Left colon (tissue), 2 donors: ENCODE measurements around the gene C1QBP. TPM values are rescaled to one million over a fixed set of nuclear protein-coding genes. Genes with fewer than 3 reads are reported as not detected.

ENCODE experiments used
- ATAC-seq: fragments of 200-7000 bp; cut with Tn5 transposase; one replicate; pipeline ENCODE4 v1.9.1; 2020; ENCODE audit warnings: mild to moderate bottlenecking, moderate library complexity
- DNase-seq, 2 donors: peaks; one replicate each; pipeline ENCODE4 v3.0.0-alpha.2; 2020
- intact Hi-C, 2 donors: fragments of 100-400 bp; cut with DNase I in 1 of 2; cut with micrococcal nuclease in 1 of 2; formaldehyde crosslinking; loops; one replicate each; pipeline versions ENCODE4 v1.11.2 to v1.14.0; 2022; cut with DNase I, micrococcal nuclease
- long read RNA-seq: library from polyadenylated mRNA; unstranded; transcript quantifications from one replicate; pipeline ENCODE4 v2.0.0, GENCODE V29; 2021
- total RNA-seq, 2 donors: library from RNA; stranded (reverse); fragmentation: NEBNext Ultra II Directional; extraction: Animal tissue kit (Norgen Biotek cat#: 25700); gene quantifications; one replicate each; pipeline ENCODE4 v1.2.1, GENCODE V29; 2021
- donor health status: DM: no; HTN: no; CAD: no.
- donor health status: DM: yes; HTN: yes; CAD: no.

C1QBP gene
- 100 to 1,000 TPM in 1 of 2 donors, 10 to 100 TPM in 1; 98.9 to 134 TPM for total RNA-seq
- long read RNA-seq, transcript C1QBP-201 (6 exons, 1,169 nt) = major isoform, 296 of 311 reads
- long read RNA-seq, partial matches to known transcripts = 2 of 311 reads
- long read RNA-seq, other reads (novel, unspliced or antisense) = 13 of 311 reads

- DNase-seq = peak; percentile 84 to 95
- intact Hi-C loops = no loop called here
- ATAC-seq = peak; percentile 92
These were observed at the start of gene C1QBP for GRCh38 chr17:5438716-5439445. Gene C1QBP, minus strand, starts transcription at chr17:5439155. Its CDS starts 82 bp downstream, at chr17:5439073.

GRCh38 chr17:5488752-5489151 lies 49.8 kb upstream of the C1QBP start:
- DNase-seq (no peak), ATAC-seq (no peak)
- intact Hi-C loops = no loop called here

- intact Hi-C loops = no loop called here
These were observed 47.5 kb upstream of the C1QBP start, which contains the start of gene MIS12 for GRCh38 chr17:5486206-5487124. Gene MIS12, plus strand, starts transcription at chr17:5486566. Its CDS starts 2,297 bp downstream, at chr17:5488863.

DNA sequence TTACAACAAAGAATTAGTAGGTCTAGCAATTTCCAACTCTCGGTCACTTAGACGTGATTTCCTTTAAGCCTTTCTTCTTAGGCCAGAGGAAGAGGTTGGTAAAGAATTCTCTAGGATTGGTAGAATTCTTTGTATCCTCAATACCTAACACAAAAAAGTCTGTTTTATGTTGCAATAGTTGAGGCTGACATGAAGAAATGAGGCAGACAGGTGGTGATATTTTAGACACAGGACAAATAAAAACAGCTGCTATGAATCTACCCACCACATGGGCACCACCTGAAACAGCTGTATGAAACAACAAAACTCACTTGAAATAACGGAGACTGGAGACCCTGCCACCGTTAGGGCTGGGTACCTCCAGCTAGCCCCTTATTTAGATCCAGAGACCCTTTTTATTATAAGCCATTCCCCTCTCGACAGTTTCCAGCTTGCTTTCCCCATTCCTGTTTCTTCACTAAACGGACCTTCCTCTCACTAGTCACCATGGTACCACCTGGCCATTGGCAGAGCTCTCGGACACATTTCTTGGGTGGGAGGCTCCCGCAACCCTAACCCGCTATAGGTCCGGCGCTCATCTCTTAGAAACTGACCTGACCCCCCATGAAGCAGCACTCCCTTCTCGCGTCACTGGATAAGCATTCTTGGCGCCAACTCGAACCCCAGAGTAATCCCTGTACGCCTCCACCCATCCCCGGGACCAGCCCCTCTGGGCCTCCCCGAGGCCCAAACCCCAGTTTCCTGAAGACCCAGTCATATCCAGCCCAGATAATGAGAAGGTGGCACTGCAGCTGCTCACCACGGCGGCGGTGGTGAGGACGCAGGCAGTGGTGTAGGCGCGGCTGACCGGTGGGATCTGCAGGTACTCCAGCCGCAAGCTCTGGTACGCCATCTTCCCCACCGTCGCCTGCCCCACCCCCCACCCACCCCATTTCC lies 46.6 kb upstream of the C1QBP start, which contains the start of gene DERL2:
DERL2 (minus strand) TSS at position 909 of the 936 bp plus-strand sequence; CDS start at position 892, 17 bp downstream.
- no peak for DNase-seq
- ATAC-seq = peak; percentile 12
- intact Hi-C loops = no loop called here

More at GRCh38 chr17:5486206-5487124, 47.5 kb upstream of the C1QBP start, which contains the start of gene MIS12:
- ATAC-seq (peak; percentile 93), DNase-seq (peak; percentile 97 to 99)

DNA sequence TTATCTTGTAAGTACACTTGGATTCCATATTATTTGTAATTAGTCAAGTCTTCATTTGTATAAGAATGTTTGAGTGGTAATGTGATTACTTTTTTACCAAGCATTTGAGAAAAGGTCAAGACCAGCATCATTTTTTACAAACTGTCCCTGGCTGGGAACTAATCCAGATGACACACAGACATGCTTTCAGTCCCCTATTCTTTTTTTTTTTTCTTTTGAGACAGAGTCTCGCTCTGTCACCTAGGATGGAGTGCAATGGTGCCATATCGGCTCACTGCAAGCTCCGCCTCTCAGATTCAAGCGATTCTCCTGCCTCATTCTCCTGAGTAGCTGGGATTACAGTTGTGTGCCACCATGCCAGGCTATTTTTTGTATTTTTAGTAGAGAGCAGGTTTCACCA lies 42.5 kb upstream of the C1QBP start:
- intact Hi-C loops = no loop called here
- no peak for ATAC-seq
- no peak for DNase-seq

DNA sequence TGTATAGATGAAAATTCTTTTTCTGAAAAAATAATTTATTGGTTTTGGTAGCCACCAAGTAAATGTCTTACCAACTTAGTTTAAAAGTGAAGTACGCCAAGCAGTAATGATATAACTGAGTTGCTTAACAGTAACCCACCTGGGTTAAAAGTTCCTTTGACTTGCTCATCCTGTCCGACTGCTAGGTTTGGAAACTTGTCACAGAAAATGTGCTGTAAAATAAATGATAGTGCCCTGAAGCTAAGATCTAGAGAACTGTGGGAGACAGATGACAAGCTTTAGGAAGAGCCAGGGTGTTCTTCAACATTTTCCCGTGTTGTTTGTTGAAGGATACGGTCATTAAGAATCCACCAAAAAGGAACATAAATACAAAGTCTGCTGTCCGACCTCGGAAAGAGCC lies 42.0 kb upstream of the C1QBP start:
- DNase-seq = no peak
- ATAC-seq = no peak
- intact Hi-C loops = no loop called here

DNA sequence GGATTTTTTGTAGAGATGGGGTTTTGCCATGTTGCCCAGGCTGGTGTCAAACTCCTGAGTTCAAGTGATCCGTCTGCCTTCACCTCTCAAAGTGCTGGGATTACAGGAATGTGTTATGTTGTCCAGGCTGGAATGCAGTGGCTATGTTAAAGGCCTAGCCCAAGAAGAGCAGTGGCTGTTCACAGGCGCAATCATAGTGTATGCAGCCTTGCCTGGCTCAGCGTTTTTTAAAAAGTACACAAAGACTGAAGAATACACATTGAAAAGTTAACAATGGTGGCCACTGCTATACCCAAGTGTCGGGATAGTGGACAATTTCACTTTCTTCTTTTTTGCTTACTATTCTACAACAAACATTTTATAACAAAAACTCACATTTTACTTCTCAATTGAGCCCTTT lies 40.0 kb upstream of the C1QBP start:
- intact Hi-C loops = no loop called here
- DNase-seq (no peak), ATAC-seq (no peak)

GRCh38 chr17:5473906-5474305 lies 35.0 kb upstream of the C1QBP start:
- ATAC-seq (no peak), DNase-seq (no peak)
- intact Hi-C loops = no loop called here

DNA sequence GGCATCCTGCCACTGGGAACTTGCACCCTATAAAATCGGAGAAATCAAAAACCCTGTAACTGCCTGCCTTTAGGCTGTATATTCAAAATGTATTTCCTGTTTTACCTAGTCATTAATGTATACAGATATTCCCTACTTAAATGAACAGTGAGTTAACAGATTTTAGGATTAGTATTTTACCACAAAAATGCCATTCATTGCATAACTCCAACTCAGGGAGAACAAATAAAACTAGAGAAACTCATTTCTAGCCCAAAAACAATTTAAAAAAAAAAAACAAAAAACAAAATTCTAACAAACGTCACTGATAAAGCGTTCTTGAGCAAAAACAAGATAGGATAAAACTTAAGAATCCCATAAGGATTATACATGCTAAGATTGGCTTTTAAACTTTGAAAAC lies 33.6 kb upstream of the C1QBP start:
- ATAC-seq (no peak), DNase-seq (no peak)
- intact Hi-C loops = no loop called here

GRCh38 chr17:5468075-5468473 lies 29.1 kb upstream of the C1QBP start:
- no peak for DNase-seq
- ATAC-seq = peak; percentile 23
- intact Hi-C loops = no loop called here

DNA sequence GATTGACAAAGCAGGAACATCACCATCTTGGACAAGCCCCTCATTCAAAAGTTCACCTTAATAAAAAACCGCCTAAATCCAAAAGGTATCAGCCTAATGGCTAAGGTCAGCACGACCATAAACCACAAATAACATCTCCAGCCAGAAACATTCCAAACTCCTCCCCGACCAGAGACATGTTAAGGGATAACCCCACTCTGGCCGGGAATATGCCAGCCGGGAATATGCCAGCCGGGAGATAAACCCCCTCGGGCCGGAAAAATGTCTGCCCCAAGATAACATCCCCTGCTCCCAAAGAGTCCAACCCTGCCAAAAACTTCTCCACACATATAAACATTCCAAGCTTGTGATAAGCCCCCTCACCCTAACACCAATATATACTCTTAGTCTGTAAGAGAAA lies 28.5 kb upstream of the C1QBP start:
- ATAC-seq = no peak
- intact Hi-C loops = no loop called here
- no peak for DNase-seq

DNA sequence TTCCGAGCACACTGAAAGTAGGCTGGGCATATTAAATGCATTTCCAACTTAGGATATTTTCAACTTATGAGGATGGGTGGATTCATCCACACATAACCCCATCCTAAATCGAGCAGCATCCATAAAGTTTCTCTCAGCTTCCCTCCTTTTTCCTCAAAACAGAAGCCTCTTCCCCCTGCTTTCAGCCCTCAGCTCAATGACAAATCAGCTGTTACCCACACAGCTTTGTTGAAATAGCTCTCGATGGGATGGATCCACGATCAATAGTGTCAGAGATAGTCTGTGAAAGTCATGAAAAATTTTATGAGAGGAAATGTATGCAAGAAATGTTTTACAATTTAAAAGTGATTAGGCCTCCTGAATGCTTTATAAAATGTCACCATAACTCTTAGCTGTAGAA lies 27.3 kb upstream of the C1QBP start:
- intact Hi-C loops = no loop called here
- ATAC-seq (no peak), DNase-seq (no peak)

- ATAC-seq (no peak), DNase-seq (no peak)
- intact Hi-C loops = no loop called here
These were observed 26.0 kb upstream of the C1QBP start for GRCh38 chr17:5464717-5465507.

DNA sequence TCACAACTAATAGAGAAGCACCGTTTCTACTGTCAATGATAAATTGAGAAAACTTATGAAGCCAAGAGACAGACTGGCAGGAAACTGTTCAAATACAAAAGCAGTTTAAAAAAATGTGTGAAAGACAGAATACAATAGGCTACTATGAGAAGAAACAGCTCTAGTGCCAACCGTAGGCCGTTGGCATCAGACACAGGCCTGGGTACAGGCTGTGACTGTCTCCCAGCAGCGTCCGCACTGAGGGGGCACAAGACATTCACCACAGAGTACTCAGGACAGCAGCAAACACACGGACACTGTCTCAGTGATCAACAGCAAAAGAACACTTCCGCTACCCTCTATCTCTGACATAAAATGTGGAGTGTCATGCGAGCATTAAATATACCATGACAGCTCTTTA lies 7.8 kb upstream of the C1QBP start:
- DNase-seq (no peak), ATAC-seq (no peak)
- intact Hi-C loops = no loop called here

- no peak for ATAC-seq
- intact Hi-C loops = no loop called here
These were observed 5.3 kb upstream of the C1QBP start for GRCh38 chr17:5444209-5444608.

DNA sequence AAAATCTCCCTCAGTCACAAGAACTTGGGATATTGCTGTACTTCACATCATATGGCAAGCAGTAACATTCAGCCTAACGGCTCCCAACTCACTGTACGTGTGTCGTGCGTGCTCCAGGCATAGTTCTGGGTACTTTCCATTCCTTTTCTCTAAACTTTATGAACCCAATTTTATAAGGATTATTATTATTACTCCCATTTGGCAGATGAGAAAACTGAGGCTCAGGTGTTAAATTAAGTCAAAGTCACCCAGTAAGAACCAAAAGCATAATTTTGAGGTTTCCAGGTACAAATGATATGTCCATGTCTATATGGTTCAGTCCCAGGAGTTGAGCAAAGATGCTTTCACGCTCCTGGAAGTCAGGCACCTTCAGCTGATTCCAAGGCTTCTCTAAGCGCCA lies 4.8 kb upstream of the C1QBP start:
- intact Hi-C loops = no loop called here
- DNase-seq (no peak), ATAC-seq (no peak)

More at GRCh38 chr17:5444209-5444608, 5.3 kb upstream of the C1QBP start:
- no peak for DNase-seq

DNA sequence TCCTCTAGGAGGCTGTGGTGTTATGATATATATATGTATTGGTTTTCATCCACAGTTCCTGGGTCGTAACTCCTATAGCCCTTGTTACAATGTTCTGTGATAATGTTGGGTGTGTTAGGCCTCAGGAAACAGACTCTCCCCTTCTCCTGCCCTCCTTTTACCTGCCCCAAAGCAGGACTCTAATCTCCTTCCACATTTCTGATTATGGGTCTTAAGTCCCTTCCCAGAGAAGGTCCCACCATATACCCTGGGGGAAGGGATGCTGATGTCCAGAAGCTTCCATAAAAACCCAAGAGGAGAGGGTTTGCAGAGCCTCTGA lies 450 bp upstream of the C1QBP start:
- intact Hi-C loops = no loop called here
- ATAC-seq (no peak), DNase-seq (no peak)
